SK-N-MC (cell line): Measurements from ENCODE around the gene QRICH2.
A peak's percentile ranks its signal among the peaks of the same experiment; 100 is the strongest.

Source experiments
- DNase-seq: peaks from one replicate; pipeline ENCODE4 v3.0.0-alpha.2; 2011; ENCODE audit warnings: low read depth, low spot score
- H3K27ac ChIP-seq: fragments of 200-600 bp; sonication (generic); 2 replicates; pipeline ENCODE4 v1.5.1; 2016; ENCODE audit warnings: mixed run types
- H3K36me3 ChIP-seq: fragments of 200-600 bp; sonication (generic); 2 replicates; pipeline ENCODE4 v1.6.1; 2017; ENCODE audit warnings: antibody characterized with exemption, low read length, mixed read lengths; ENCODE audit not compliant: insufficient read depth
- H3K4me3 ChIP-seq: fragments of 200-600 bp; sonication (generic); 2 replicates; pipeline ENCODE4 v1.5.1; 2016
- H3K9ac ChIP-seq: fragments of 200-600 bp; sonication (generic); 2 replicates; pipeline ENCODE4 v1.8.0; 2017; ENCODE audit warnings: mixed run types, mixed read lengths; ENCODE audit not compliant: insufficient read length
- H3K9me3 ChIP-seq: fragments of 200-600 bp; sonication (generic); 2 replicates; pipeline ENCODE4 v1.6.1; 2017; ENCODE audit warnings: low read depth, mild to moderate bottlenecking, antibody characterized with exemption, low read length, moderate library complexity, mixed read lengths
- EZH2 ChIP-seq: fragments of 200-600 bp; sonication (generic); IDR thresholded peaks from one replicate; pipeline ENCODE4 v1.6.1; 2017; ENCODE audit warnings: antibody characterized with exemption
- FOXP2 ChIP-seq: optimal IDR thresholded peaks from 2 replicates; pipeline ENCODE3; 2011; ENCODE audit warnings: mild to moderate bottlenecking, moderate library complexity; ENCODE audit not compliant: insufficient read depth; ENCODE audit errors: extremely low read length, control extremely low read depth
- POLR2AphosphoS5 ChIP-seq: IDR thresholded peaks from 2 replicates; pipeline ENCODE4 v1.6.1; 2012; ENCODE audit warnings: mild to moderate bottlenecking, low read depth, low read length, borderline replicate concordance

QRICH2 gene

DNA sequence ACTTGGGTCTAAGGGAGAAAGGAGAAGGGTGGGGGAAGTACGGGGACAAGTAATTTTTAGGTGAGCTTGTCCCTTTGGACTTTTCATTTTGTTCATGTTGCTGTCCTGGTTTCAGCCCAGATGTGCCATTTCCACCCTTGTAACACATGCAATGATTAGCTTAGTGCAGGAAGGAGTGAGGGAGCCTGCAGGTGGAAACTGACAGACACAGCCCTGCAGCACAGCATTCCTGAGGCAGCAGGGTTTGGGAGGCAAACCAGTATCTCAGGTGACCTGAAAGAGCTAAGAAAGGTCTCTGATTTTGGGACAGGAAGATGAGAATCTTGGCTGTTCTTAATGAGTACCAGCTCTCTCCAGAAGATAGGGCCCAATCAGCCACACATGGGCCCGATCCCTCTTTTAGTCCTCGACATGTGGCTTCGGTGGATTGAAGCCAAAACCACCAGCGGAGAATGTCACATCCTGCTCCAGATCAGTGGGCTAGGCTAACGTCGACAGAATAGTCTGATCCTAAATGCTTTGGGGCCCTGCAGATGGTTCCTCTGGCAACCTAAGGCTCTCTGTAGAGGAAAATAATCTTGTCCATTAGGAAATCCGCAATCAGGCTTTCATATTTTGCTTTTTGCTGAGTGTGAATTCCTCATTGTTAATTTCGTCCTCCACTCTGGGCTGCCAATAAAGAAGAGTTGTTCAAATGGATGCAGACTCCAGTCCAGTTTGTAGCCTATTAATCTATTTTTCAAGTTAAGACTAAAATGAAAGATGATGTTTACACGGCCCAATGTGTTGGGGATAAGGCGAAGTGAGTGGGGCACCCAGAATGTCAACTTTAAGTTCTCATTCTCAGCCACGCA, 64.0 kb downstream of the QRICH2 start:
- no peak for DNase-seq
- peak overlapping the region; percentile 23 for H3K9ac ChIP-seq

DNA sequence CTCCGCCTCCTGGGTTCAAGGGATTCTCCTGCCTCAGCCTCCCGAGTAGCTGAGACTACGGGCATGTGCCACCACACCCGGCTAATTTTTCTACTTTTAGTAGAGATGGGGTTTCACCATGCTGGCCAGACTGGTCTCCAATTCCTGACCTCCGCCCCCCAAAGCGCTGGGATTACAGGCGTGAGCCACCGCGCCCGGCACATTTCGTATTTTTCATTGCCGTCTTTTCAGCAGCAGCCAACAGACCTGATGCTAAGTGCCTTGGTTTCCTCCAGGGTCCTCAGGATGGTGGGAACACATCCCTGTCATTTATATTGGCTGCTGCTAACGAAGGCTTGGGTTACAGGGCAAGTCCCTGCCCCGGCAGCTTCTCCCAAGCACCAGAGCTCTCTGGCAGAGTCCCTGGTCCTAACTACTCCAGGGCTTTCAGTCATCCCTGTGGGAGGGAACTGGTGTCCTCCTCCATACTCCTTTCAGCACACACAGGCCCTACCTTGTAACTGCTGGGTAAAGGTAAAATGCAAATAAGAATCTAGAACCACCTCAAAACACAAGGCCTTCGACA, 66.3 kb downstream of the QRICH2 start:
- TF ChIP-seq POLR2AphosphoS5 (no peak), EZH2 (no peak), FOXP2 (no peak)
- H3K36me3 ChIP-seq = no peaks in the 10 kb centered on the region
- no peaks in the 10 kb centered on the region for H3K9me3 ChIP-seq
- H3K9ac ChIP-seq = no peak overlapping the region
- no peak overlapping the region for H3K4me3 ChIP-seq
- H3K27ac ChIP-seq = no peak overlapping the region
- DNase-seq = no peak

More for the DNA sequence above, 64.0 kb downstream of the QRICH2 start:
- Histone ChIP-seq H3K27ac (peak overlapping the region; percentile 79), H3K9me3 (no peaks in the 10 kb centered on the region), H3K36me3 (no peaks in the 10 kb centered on the region), H3K4me3 (peak overlapping the region; percentile 40)
- TF ChIP-seq FOXP2 (no peak), POLR2AphosphoS5 (no peak), EZH2 (no peak)

DNA sequence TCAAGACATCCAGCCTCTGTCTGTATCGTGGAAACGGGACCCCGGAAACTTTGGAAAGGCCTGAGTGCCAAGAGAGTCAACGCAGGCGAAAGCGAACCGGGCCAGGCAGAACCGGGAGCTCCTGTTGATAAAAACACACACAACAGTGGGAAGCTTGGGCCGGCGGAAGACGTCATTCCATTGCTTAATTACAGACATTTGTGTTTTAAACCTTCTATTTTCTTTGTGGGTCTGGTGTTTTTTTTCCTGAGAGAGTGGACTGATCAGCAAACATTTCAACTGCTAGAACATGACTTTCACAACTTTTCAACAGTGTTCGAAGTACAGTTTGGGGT, 66.9 kb downstream of the QRICH2 start:
- H3K9ac ChIP-seq = peak overlapping the region; percentile 45
- peak overlapping the region; percentile 79 for H3K4me3 ChIP-seq
- no peaks in the 10 kb centered on the region for H3K36me3 ChIP-seq
- no peak for DNase-seq
- H3K9me3 ChIP-seq = no peaks in the 10 kb centered on the region
- no peak for TF ChIP-seq FOXP2
- TF ChIP-seq POLR2AphosphoS5 = no peak
- TF ChIP-seq EZH2 = no peak
- H3K27ac ChIP-seq = no peak overlapping the region

DNA sequence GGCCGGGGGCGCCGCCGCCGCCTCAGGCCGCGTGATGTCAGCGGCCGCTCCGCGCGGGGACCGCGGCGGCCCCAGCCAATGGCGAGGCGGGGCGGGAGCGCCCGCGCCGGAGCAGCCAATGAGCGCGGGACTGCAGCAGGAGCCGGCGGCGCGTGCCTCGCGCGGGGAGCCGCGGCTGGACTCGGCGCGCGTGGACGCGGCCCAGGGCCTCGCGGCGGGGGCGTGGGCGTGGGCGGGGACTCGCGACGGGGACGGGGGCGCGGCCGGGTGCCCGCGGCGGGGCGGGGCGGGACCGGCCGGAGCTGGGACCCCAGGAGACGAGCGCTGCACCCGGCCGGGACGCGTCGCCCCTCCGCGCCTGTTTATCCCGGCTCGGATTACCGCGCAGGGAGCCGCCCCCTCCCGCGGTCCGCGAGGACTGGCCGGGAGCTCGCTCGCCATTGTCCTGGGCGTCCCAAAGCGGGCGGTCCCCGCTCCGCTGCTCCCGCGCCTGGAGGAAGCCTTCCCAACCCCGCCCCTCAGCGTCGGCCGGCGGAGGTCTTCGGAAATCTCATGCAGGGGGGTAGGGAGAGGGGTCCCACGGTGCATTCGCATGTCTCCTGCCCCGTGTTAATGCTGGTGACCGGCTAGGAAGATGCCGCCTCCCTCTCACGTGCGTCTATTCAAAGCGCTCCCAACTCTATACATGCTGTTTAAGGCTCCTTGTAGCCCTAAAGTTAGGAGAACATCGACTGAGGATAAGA, 67.4 kb downstream of the QRICH2 start, which contains the start of gene RNF157:
TSS of gene RNF157 (minus strand) at position 33 of the 743 bp plus-strand sequence. CDS start 253 bp downstream, outside the sequence.
- Histone ChIP-seq H3K27ac (no peak within 1 kb of the TSS), H3K9ac (peak within 1 kb of the TSS; percentile 45), H3K9me3 (no peaks in the 10 kb centered on the region), H3K36me3 (no peaks in the 10 kb centered on the region), H3K4me3 (peak within 1 kb of the TSS; percentile 79)
- TF ChIP-seq FOXP2 (no peak), POLR2AphosphoS5 (no peak)
- no peak for DNase-seq

DNA sequence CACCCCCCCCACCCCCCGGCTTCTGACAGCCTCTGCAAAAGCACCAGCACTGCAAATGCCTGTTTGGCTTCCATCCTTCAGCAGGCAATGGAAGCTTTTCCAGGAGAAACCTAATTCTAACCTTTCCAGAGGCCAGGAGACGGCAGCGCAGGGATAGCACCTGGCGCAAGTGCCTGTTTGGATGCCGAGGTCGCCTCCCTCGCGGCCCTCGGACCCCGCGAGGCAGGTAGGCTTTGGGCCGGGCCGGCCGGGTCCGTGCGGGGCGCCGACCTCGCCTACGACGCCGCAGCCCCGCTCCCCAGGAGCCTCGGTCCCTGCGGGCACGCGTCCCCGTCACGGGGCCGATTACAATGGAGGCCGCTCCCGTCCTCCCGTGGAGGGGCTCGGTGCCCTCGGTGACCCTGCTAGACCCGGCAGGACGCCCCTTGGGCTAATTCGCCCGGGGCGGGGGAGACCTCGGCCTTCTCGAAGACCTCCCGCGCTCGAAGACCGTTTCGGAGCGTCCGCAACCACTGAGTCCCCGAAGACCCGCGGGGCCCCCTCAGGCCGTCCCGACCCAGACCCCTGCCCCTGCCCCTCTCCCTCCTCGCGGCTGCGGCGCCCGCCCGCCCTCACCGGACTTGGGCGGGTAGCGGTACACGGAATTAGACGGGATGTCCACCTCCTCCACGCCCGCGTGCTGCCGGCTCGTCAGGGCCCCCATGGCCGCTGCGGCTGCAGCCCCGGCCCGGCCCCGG, 68.4 kb downstream of the QRICH2 start:
- no peak for DNase-seq
- Histone ChIP-seq H3K9ac (no peak overlapping the region), H3K4me3 (peak overlapping the region; percentile 73), H3K9me3 (no peaks in the 10 kb centered on the region), H3K36me3 (no peaks in the 10 kb centered on the region), H3K27ac (no peak overlapping the region)
- no peak for TF ChIP-seq EZH2
- TF ChIP-seq POLR2AphosphoS5 = no peak
- no peak for TF ChIP-seq FOXP2

DNA sequence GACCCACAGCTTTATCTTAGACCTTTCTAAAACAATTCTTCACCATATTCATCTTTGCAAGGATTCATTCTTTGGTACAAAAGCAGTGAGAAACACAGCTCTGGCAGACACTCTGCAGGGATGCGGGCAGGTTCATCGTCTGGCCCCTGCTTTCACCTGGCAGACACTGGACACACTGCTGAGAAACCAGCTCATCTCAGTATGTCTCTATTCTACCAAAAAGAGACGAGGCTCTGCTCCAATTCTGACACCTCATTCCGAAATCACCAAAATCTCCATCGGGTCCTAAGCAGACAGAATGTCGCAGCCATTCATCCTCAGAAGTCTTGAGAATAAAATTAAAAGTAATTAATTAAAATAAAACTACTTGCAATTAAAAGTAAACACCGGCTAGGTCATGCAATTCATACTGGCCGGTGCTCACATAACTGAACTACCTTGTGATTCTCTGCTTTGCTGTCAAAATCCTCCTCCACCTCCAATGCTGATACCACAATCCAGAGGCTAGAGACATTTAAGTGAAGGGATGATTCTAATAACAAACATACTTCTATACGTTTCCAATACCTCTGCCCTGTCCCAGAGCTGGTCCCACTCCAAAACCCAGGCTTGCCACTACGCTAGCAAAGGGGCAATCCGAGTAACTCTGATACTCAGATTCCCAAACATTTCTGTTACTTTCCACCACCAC, 69.1 kb downstream of the QRICH2 start:
- H3K36me3 ChIP-seq = no peaks in the 10 kb centered on the region
- H3K9me3 ChIP-seq = no peaks in the 10 kb centered on the region
- peak overlapping the region; percentile 73 for H3K4me3 ChIP-seq
- no peak for DNase-seq
- no peak for TF ChIP-seq POLR2AphosphoS5
- no peak for TF ChIP-seq EZH2
- TF ChIP-seq FOXP2 = no peak
- no peak overlapping the region for H3K9ac ChIP-seq
- H3K27ac ChIP-seq = no peak overlapping the region

DNA sequence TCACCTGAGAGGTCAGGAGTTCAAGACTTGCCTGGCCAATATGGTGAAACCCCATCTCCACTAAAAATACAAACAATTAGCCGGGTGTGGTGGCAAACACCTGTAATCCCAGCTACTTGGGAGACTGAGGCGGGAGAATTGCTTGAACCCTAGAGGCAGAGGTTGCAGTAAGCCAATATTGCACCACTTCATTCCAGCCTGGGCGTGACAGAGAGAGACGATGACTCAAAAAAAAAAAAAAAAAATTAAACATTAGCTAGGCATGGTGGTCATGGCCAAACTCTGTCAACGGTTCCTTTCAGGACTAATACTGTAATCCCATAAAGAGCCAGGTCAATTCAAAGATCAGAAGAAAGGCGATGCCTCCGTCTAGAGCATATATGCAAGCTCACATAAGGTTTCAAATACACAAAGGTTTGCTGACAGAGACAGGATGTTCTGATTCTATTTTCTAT, 70.2 kb downstream of the QRICH2 start:
- Histone ChIP-seq H3K27ac (no peak overlapping the region), H3K4me3 (no peak overlapping the region), H3K9me3 (no peaks in the 10 kb centered on the region), H3K9ac (no peak overlapping the region), H3K36me3 (no peaks in the 10 kb centered on the region)
- no peak for DNase-seq
- TF ChIP-seq POLR2AphosphoS5 (no peak), FOXP2 (no peak), EZH2 (no peak)
